Kidney capillary endothelial cell (primary cell): ENCODE data around the gene MTR.

Experiments used
- DNase-seq: peaks from one replicate; pipeline ENCODE4 v3.0.0-alpha.2; 2018; ENCODE audit warnings: low spot score

Gene MTR

GRCh38 chr1:236864211-236864610 lies 69.1 kb downstream of the MTR start:
- DNase-seq: no peak

GRCh38 chr1:236864996-236865817 lies 70.1 kb downstream of the MTR start:
- no peak for DNase-seq

- no peak for DNase-seq
Measured at GRCh38 chr1:236865818-236866155, 70.7 kb downstream of the MTR start.

GRCh38 chr1:236868625-236869467 lies 73.8 kb downstream of the MTR start:
- peak; percentile 57 for DNase-seq

- no peak for DNase-seq
Measured at GRCh38 chr1:236869911-236870310, 74.8 kb downstream of the MTR start.

GRCh38 chr1:236870721-236871120 lies 75.6 kb downstream of the MTR start:
- no peak for DNase-seq

GRCh38 chr1:236872075-236872666 lies 77.1 kb downstream of the MTR start:
- peak; percentile 3 for DNase-seq

- no peak for DNase-seq
Measured at GRCh38 chr1:236875975-236876374, 80.9 kb downstream of the MTR start.

- no peak for DNase-seq
Measured at GRCh38 chr1:236877661-236878060, 82.6 kb downstream of the MTR start.

GRCh38 chr1:236880209-236880608 lies 85.1 kb downstream of the MTR start:
- DNase-seq: no peak

- no peak for DNase-seq
Measured at GRCh38 chr1:236882678-236883077, 87.6 kb downstream of the MTR start.

GRCh38 chr1:236886199-236886598 lies 91.1 kb downstream of the MTR start:
- no peak for DNase-seq

- DNase-seq: no peak
Measured at GRCh38 chr1:236887081-236887480, 92.0 kb downstream of the MTR start.

- no peak for DNase-seq
Measured at GRCh38 chr1:236888126-236888525, 93.0 kb downstream of the MTR start.

GRCh38 chr1:236888903-236889302 lies 93.8 kb downstream of the MTR start:
- DNase-seq: no peak

GRCh38 chr1:236890152-236891056 lies 95.3 kb downstream of the MTR start:
- DNase-seq: no peak

- DNase-seq: no peak
Measured at GRCh38 chr1:236893626-236894545, 98.8 kb downstream of the MTR start.

- no peak for DNase-seq
Measured at GRCh38 chr1:236895665-236896387, 100.7 kb downstream of the MTR start.

- DNase-seq: no peak
Measured at GRCh38 chr1:236896716-236897115, 101.6 kb downstream of the MTR start.
